ENCODE results near the gene CENPM.

CENPM gene

GRCh38 chr22:41934284-41935014 lies 12.5 kb downstream of the CENPM start:
- POLR2A ChIA-PET (ENCODE audit: low non-redundant PET) = no interaction called here
- CTCF ChIA-PET = no interaction called here
- no peak for DNase-seq (ENCODE audit: low spot score)
- TF ChIP-seq CTCF (conservative IDR thresholded peaks at IDR 0.05; ENCODE audit: low read depth) = no peak
- peak overlapping the region; percentile 39; the same call in 1 of the 2 replicates for H3K27ac ChIP-seq

GRCh38 chr22:41933411-41934177 lies 13.4 kb downstream of the CENPM start:
- no peak for DNase-seq (ENCODE audit: low spot score)
- CTCF ChIA-PET = no interaction called here
- POLR2A ChIA-PET (ENCODE audit: low non-redundant PET) = no interaction called here
- no peak for TF ChIP-seq CTCF (conservative IDR thresholded peaks at IDR 0.05; ENCODE audit: low read depth)
- H3K27ac ChIP-seq = peak overlapping the region; percentile 7; the same call in 1 of the 2 replicates

- ChIA-PET CTCF (interaction anchor here (0.6 kb wide), 1 partner anchor 431 kb away, joined by 4 read pairs; no protein-coding TSS in a partner anchor), POLR2A (ENCODE audit: low non-redundant PET) (no interaction called here)
- no peak for TF ChIP-seq CTCF (conservative IDR thresholded peaks at IDR 0.05; ENCODE audit: low read depth)
- DNase-seq (ENCODE audit: low spot score) = no peak
- H3K27ac ChIP-seq = peak overlapping the region; percentile 22; the same call in 1 of the 2 replicates
Observed at GRCh38 chr22:41932353-41932752, 14.6 kb downstream of the CENPM start.

- TF ChIP-seq CTCF (conservative IDR thresholded peaks at IDR 0.05; ENCODE audit: low read depth) = no peak
- ChIA-PET POLR2A (ENCODE audit: low non-redundant PET) (interaction anchor here (0.7 kb wide), 1 partner anchor 14 kb away, joined by 3 read pairs; no protein-coding TSS in a partner anchor), CTCF (interaction anchor here (0.6 kb wide), 1 partner anchor 432 kb away, joined by 4 read pairs; no protein-coding TSS in a partner anchor)
- peak overlapping the region; percentile 22 for H3K27ac ChIP-seq
- no peak for DNase-seq (ENCODE audit: low spot score)
Observed at GRCh38 chr22:41931701-41932269, 15.2 kb downstream of the CENPM start.

- CTCF ChIA-PET = no interaction called here
- H3K27ac ChIP-seq = no peak overlapping the region
- POLR2A ChIA-PET (ENCODE audit: low non-redundant PET) = no interaction called here
- no peak for DNase-seq (ENCODE audit: low spot score)
- TF ChIP-seq CTCF (conservative IDR thresholded peaks at IDR 0.05; ENCODE audit: low read depth) = no peak
Observed at GRCh38 chr22:41929418-41929810, 17.5 kb downstream of the CENPM start.

GRCh38 chr22:41928593-41929417 lies 18.1 kb downstream of the CENPM start:
- no peak for DNase-seq (ENCODE audit: low spot score)
- ChIA-PET POLR2A (ENCODE audit: low non-redundant PET) (no interaction called here), CTCF (no interaction called here)
- no peak for TF ChIP-seq CTCF (conservative IDR thresholded peaks at IDR 0.05; ENCODE audit: low read depth)
- H3K27ac ChIP-seq = no peak overlapping the region

All from RWPE1 (cell line).